Activated T-cell treated with anti-CD3 and anti-CD28 coated beads, Interleukin-2, amount 50 U/mL, for 24 hours (primary cell): ENCODE measurements around the gene AGBL4.

Experiments
- DNase-seq: peaks from one replicate; pipeline ENCODE4 v3.0.0-alpha.2; 2020
- H3K27ac Mint-ChIP-seq: 2 replicates; pipeline ENCODE4 v1.8.0; 2020; ENCODE audit warnings: mild to moderate bottlenecking, mixed read lengths
- H3K27me3 Mint-ChIP-seq: 2 replicates; pipeline ENCODE4 v1.8.0; 2020; ENCODE audit warnings: mixed read lengths
- H3K36me3 Mint-ChIP-seq: 2 replicates; pipeline ENCODE4 v1.8.0; 2020; ENCODE audit warnings: low read depth, mixed read lengths
- H3K4me1 Mint-ChIP-seq: 2 replicates; pipeline ENCODE4 v1.8.0; 2020; ENCODE audit warnings: low read depth, mixed read lengths
- H3K4me3 Mint-ChIP-seq: 2 replicates; pipeline ENCODE4 v1.8.0; 2020; ENCODE audit warnings: mild to moderate bottlenecking, moderate library complexity, mixed read lengths
- H3K9me3 Mint-ChIP-seq: 2 replicates; pipeline ENCODE4 v1.8.0; 2020; ENCODE audit warnings: mixed read lengths

AGBL4 gene

GRCh38 chr1:48916130-48917069 lies 1107.4 kb downstream of the AGBL4 start:
- Mint-ChIP-seq H3K36me3 (no peaks in the 10 kb centered on the region), H3K9me3 (no peaks in the 10 kb centered on the region), H3K4me3 (no peak overlapping the region), H3K27ac (no peak overlapping the region), H3K4me1 (no peaks in the 10 kb centered on the region), H3K27me3 (peaks cover 3% of the 10 kb centered on the region)
- no peak for DNase-seq

GRCh38 chr1:48908606-48909005 lies 1115.1 kb downstream of the AGBL4 start:
- no peaks in the 10 kb centered on the region for H3K4me1 Mint-ChIP-seq
- H3K4me3 Mint-ChIP-seq = no peak overlapping the region
- no peak for DNase-seq
- H3K36me3 Mint-ChIP-seq = no peaks in the 10 kb centered on the region
- no peak overlapping the region for H3K27ac Mint-ChIP-seq
- H3K9me3 Mint-ChIP-seq = no peaks in the 10 kb centered on the region
- H3K27me3 Mint-ChIP-seq = no peaks in the 10 kb centered on the region

- Mint-ChIP-seq H3K4me3 (no peak overlapping the region), H3K36me3 (no peaks in the 10 kb centered on the region), H3K27ac (no peak overlapping the region), H3K4me1 (no peaks in the 10 kb centered on the region), H3K9me3 (no peaks in the 10 kb centered on the region), H3K27me3 (no peaks in the 10 kb centered on the region)
- no peak for DNase-seq
These were observed 1117.0 kb downstream of the AGBL4 start for GRCh38 chr1:48906729-48907128.

GRCh38 chr1:48906164-48906563 lies 1117.6 kb downstream of the AGBL4 start:
- Mint-ChIP-seq H3K4me1 (no peaks in the 10 kb centered on the region), H3K9me3 (no peaks in the 10 kb centered on the region), H3K4me3 (no peak overlapping the region), H3K27me3 (no peaks in the 10 kb centered on the region), H3K36me3 (no peaks in the 10 kb centered on the region), H3K27ac (no peak overlapping the region)
- no peak for DNase-seq

GRCh38 chr1:48903291-48903690 lies 1120.5 kb downstream of the AGBL4 start:
- DNase-seq = no peak
- H3K27me3 Mint-ChIP-seq = peaks cover 9% of the 10 kb centered on the region
- H3K4me1 Mint-ChIP-seq = no peaks in the 10 kb centered on the region
- no peak overlapping the region for H3K4me3 Mint-ChIP-seq
- H3K36me3 Mint-ChIP-seq = no peaks in the 10 kb centered on the region
- H3K27ac Mint-ChIP-seq = no peak overlapping the region
- H3K9me3 Mint-ChIP-seq = no peaks in the 10 kb centered on the region

- H3K4me3 Mint-ChIP-seq = no peak overlapping the region
- peaks cover 12% of the 10 kb centered on the region for H3K27me3 Mint-ChIP-seq
- DNase-seq = no peak
- H3K9me3 Mint-ChIP-seq = no peaks in the 10 kb centered on the region
- no peak overlapping the region for H3K27ac Mint-ChIP-seq
- H3K4me1 Mint-ChIP-seq = no peaks in the 10 kb centered on the region
- H3K36me3 Mint-ChIP-seq = no peaks in the 10 kb centered on the region
These were observed 1124.9 kb downstream of the AGBL4 start for GRCh38 chr1:48898894-48899293.

- H3K9me3 Mint-ChIP-seq = no peaks in the 10 kb centered on the region
These were observed 1134.1 kb downstream of the AGBL4 start for GRCh38 chr1:48889615-48890014.

GRCh38 chr1:48889082-48889481 lies 1134.7 kb downstream of the AGBL4 start:
- no peaks in the 10 kb centered on the region for H3K27me3 Mint-ChIP-seq

More at GRCh38 chr1:48889615-48890014, 1134.1 kb downstream of the AGBL4 start:
- H3K27ac Mint-ChIP-seq = no peak overlapping the region
- no peak for DNase-seq
- H3K4me1 Mint-ChIP-seq = no peaks in the 10 kb centered on the region
- no peaks in the 10 kb centered on the region for H3K36me3 Mint-ChIP-seq
- no peaks in the 10 kb centered on the region for H3K27me3 Mint-ChIP-seq
- no peak overlapping the region for H3K4me3 Mint-ChIP-seq

GRCh38 chr1:48887796-48888195 lies 1136.0 kb downstream of the AGBL4 start:
- H3K36me3 Mint-ChIP-seq = no peaks in the 10 kb centered on the region
- no peaks in the 10 kb centered on the region for H3K4me1 Mint-ChIP-seq

More at GRCh38 chr1:48889082-48889481, 1134.7 kb downstream of the AGBL4 start:
- no peaks in the 10 kb centered on the region for H3K36me3 Mint-ChIP-seq
- H3K4me3 Mint-ChIP-seq = no peak overlapping the region
- H3K27ac Mint-ChIP-seq = no peak overlapping the region
- DNase-seq = no peak
- no peaks in the 10 kb centered on the region for H3K9me3 Mint-ChIP-seq
- H3K4me1 Mint-ChIP-seq = no peaks in the 10 kb centered on the region

GRCh38 chr1:48882020-48882419 lies 1141.7 kb downstream of the AGBL4 start:
- no peaks in the 10 kb centered on the region for H3K36me3 Mint-ChIP-seq
- H3K27me3 Mint-ChIP-seq = peaks cover 7% of the 10 kb centered on the region
- H3K4me3 Mint-ChIP-seq = no peak overlapping the region
- no peaks in the 10 kb centered on the region for H3K9me3 Mint-ChIP-seq
- no peak overlapping the region for H3K27ac Mint-ChIP-seq
- DNase-seq = no peak
- H3K4me1 Mint-ChIP-seq = no peaks in the 10 kb centered on the region

More at GRCh38 chr1:48887796-48888195, 1136.0 kb downstream of the AGBL4 start:
- DNase-seq = no peak
- Mint-ChIP-seq H3K27ac (no peak overlapping the region), H3K4me3 (no peak overlapping the region), H3K27me3 (peaks cover 7% of the 10 kb centered on the region), H3K9me3 (no peaks in the 10 kb centered on the region)

- no peak for DNase-seq
These were observed 1145.4 kb downstream of the AGBL4 start for GRCh38 chr1:48878191-48878940.

GRCh38 chr1:48876330-48876785 lies 1147.4 kb downstream of the AGBL4 start:
- Mint-ChIP-seq H3K27ac (no peak overlapping the region), H3K36me3 (no peaks in the 10 kb centered on the region), H3K9me3 (no peaks in the 10 kb centered on the region), H3K4me1 (no peaks in the 10 kb centered on the region), H3K4me3 (no peak overlapping the region), H3K27me3 (peaks cover 3% of the 10 kb centered on the region)
- no peak for DNase-seq

More at GRCh38 chr1:48878191-48878940, 1145.4 kb downstream of the AGBL4 start:
- Mint-ChIP-seq H3K36me3 (no peaks in the 10 kb centered on the region), H3K27ac (no peak overlapping the region), H3K4me3 (no peak overlapping the region), H3K9me3 (no peaks in the 10 kb centered on the region), H3K4me1 (no peaks in the 10 kb centered on the region), H3K27me3 (peaks cover 6% of the 10 kb centered on the region)

- H3K36me3 Mint-ChIP-seq = no peaks in the 10 kb centered on the region
- no peak overlapping the region for H3K27ac Mint-ChIP-seq
- H3K4me1 Mint-ChIP-seq = no peaks in the 10 kb centered on the region
- H3K27me3 Mint-ChIP-seq = peaks cover 8% of the 10 kb centered on the region
- DNase-seq = no peak
- H3K4me3 Mint-ChIP-seq = no peak overlapping the region
- no peaks in the 10 kb centered on the region for H3K9me3 Mint-ChIP-seq
These were observed 1148.0 kb downstream of the AGBL4 start for GRCh38 chr1:48875552-48876329.

GRCh38 chr1:48873944-48874343 lies 1149.8 kb downstream of the AGBL4 start:
- Mint-ChIP-seq H3K4me1 (no peaks in the 10 kb centered on the region), H3K27ac (no peak overlapping the region), H3K4me3 (no peak overlapping the region), H3K9me3 (no peaks in the 10 kb centered on the region), H3K27me3 (peaks cover 8% of the 10 kb centered on the region), H3K36me3 (no peaks in the 10 kb centered on the region)
- no peak for DNase-seq
